ENCODE results near the gene NPAS1. TPM values are rescaled to one million over a fixed set of nuclear protein-coding genes. Genes with fewer than 3 reads are reported as not detected.

NPAS1 gene
- total and polyA plus RNA-seq, 9 donors = 0.31 to 7.1 (median 2.1) TPM

GRCh38 chr19:47020132-47020805, 632 bp downstream of the NPAS1 start:
- no peak for DNase-seq
- Histone ChIP-seq H3K4me3 (ENCODE audit: low read length) (peak overlapping the region; percentile 8), H3K36me3 (ENCODE audit: control insufficient read depth, insufficient read depth, low read length) (no peaks in the 10 kb centered on the region), H3K27ac (ENCODE audit: low read length) (no peak overlapping the region), H3K9me3 (replicated peaks; ENCODE audit: control insufficient read depth, low read depth, low read length) (no peaks in the 10 kb centered on the region), H3K27me3 (ENCODE audit: control insufficient read depth, insufficient read depth, low read length) (peaks cover 69% of the 10 kb centered on the region), H3K4me1 (ENCODE audit: control insufficient read depth, insufficient read depth, low read length) (peaks cover 23% of the 10 kb centered on the region)
- 1% methylated on average over 41 of the region's 62 CpGs for WGBS (ENCODE audit: insufficient coverage)

DNA sequence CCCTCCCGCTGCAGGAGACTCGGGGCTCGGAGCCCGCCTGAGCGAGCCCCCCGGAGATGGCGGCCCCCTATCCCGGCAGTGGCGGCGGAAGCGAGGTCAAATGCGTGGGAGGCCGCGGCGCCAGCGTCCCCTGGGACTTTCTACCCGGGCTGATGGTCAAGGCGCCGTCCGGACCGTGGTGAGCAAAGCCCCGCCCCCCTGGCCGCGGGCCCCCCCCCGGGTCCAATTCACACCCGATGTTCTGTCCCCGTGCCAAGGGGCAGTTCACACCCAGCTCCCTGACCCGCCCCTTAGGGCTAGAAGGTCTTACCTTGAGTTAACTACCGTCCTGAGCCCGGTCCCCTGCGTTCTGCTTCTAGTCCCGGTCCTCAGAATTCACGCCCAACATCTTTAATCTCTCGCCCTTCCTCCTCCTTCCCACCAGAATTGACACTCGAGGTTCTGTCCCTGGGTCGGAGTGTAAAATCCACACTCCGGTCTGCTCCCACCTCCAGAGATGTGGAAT, 1.4 kb downstream of the NPAS1 start:
- no peaks in the 10 kb centered on the region for H3K36me3 ChIP-seq (ENCODE audit: control insufficient read depth, insufficient read depth, low read length)
- DNase-seq = no peak
- peaks cover 75% of the 10 kb centered on the region for H3K27me3 ChIP-seq (ENCODE audit: control insufficient read depth, insufficient read depth, low read length)
- WGBS (ENCODE audit: insufficient coverage) = under 1% methylated on average over 36 of the region's 37 CpGs
- H3K4me3 ChIP-seq (ENCODE audit: low read length) = peak overlapping the region; percentile 25
- no peaks in the 10 kb centered on the region for H3K9me3 ChIP-seq (replicated peaks; ENCODE audit: control insufficient read depth, low read depth, low read length)
- H3K4me1 ChIP-seq (ENCODE audit: control insufficient read depth, insufficient read depth, low read length) = peaks cover 23% of the 10 kb centered on the region
- H3K27ac ChIP-seq (ENCODE audit: low read length) = no peak overlapping the region

DNA sequence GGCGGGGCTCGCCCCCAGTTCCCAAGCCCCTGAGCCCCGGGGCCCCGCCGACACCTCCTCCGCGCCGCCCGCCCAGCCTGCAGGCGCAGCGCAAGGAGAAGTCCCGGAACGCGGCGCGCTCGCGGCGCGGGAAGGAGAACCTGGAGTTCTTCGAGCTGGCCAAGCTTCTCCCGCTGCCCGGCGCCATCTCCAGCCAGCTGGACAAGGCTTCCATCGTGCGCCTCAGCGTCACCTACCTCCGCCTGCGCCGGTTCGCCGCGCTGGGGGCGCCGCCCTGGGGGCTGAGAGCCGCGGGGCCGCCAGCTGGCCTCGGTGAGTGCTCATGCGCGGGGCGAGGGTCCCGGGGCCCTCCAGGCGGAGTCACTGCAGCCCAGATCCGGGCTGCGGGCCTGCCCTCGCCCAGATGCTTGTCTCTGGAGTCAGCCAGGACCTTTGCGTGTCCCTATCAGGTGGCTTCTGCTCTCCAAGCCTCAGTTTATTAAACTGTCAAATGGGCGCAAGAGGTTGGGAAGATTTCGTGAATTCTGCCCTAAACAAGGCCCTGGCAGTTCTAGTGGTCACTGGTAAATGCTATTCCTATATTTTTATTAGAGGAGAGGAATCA, 2.0 kb downstream of the NPAS1 start:
- Histone ChIP-seq H3K4me1 (ENCODE audit: control insufficient read depth, insufficient read depth, low read length) (peaks cover 23% of the 10 kb centered on the region), H3K9me3 (replicated peaks; ENCODE audit: control insufficient read depth, low read depth, low read length) (no peaks in the 10 kb centered on the region), H3K4me3 (ENCODE audit: low read length) (no peak overlapping the region), H3K27ac (ENCODE audit: low read length) (no peak overlapping the region), H3K36me3 (ENCODE audit: control insufficient read depth, insufficient read depth, low read length) (no peaks in the 10 kb centered on the region), H3K27me3 (ENCODE audit: control insufficient read depth, insufficient read depth, low read length) (peaks cover 81% of the 10 kb centered on the region)
- under 1% methylated on average over 47 of the region's 50 CpGs for WGBS (ENCODE audit: insufficient coverage)
- no peak for DNase-seq

- WGBS (ENCODE audit: insufficient coverage) = 35% methylated on average over 6 of the region's 14 CpGs
Observed at GRCh38 chr19:47022140-47022536, 2.5 kb downstream of the NPAS1 start.

GRCh38 chr19:47022541-47023447, 3.2 kb downstream of the NPAS1 start:
- Histone ChIP-seq H3K4me3 (ENCODE audit: low read length) (no peak overlapping the region), H3K9me3 (replicated peaks; ENCODE audit: control insufficient read depth, low read depth, low read length) (no peaks in the 10 kb centered on the region), H3K36me3 (ENCODE audit: control insufficient read depth, insufficient read depth, low read length) (no peaks in the 10 kb centered on the region), H3K4me1 (ENCODE audit: control insufficient read depth, insufficient read depth, low read length) (peaks cover 23% of the 10 kb centered on the region), H3K27me3 (ENCODE audit: control insufficient read depth, insufficient read depth, low read length) (peaks cover 92% of the 10 kb centered on the region), H3K27ac (ENCODE audit: low read length) (no peak overlapping the region)
- 4% methylated on average over 19 of the region's 33 CpGs for WGBS (ENCODE audit: insufficient coverage)
- DNase-seq = no peak

More at GRCh38 chr19:47022140-47022536, 2.5 kb downstream of the NPAS1 start:
- H3K27ac ChIP-seq (ENCODE audit: low read length) = no peak overlapping the region
- H3K36me3 ChIP-seq (ENCODE audit: control insufficient read depth, insufficient read depth, low read length) = no peaks in the 10 kb centered on the region
- H3K9me3 ChIP-seq (replicated peaks; ENCODE audit: control insufficient read depth, low read depth, low read length) = no peaks in the 10 kb centered on the region
- no peak overlapping the region for H3K4me3 ChIP-seq (ENCODE audit: low read length)
- peaks cover 23% of the 10 kb centered on the region for H3K4me1 ChIP-seq (ENCODE audit: control insufficient read depth, insufficient read depth, low read length)
- DNase-seq = no peak
- peaks cover 86% of the 10 kb centered on the region for H3K27me3 ChIP-seq (ENCODE audit: control insufficient read depth, insufficient read depth, low read length)

DNA sequence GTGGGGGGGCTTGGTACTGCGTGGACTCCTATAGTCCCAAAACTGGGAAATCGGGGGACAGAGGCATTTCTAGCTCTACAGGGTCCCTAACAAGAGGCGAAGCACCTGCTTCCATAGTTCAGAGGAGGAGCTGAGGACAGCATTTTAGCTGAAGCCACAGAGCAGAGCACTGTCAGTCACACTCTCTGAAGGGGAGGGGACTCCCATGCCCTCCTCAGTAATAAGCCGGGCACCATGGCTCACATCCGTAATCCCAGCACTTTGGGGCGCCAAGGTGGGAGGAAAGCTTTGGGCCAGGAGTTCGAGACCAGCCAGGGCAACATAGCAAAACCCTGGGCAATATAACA, 3.8 kb downstream of the NPAS1 start:
- Histone ChIP-seq H3K36me3 (ENCODE audit: control insufficient read depth, insufficient read depth, low read length) (no peaks in the 10 kb centered on the region), H3K27me3 (ENCODE audit: control insufficient read depth, insufficient read depth, low read length) (peaks cover 95% of the 10 kb centered on the region), H3K4me1 (ENCODE audit: control insufficient read depth, insufficient read depth, low read length) (peaks cover 23% of the 10 kb centered on the region), H3K4me3 (ENCODE audit: low read length) (no peak overlapping the region), H3K9me3 (replicated peaks; ENCODE audit: control insufficient read depth, low read depth, low read length) (no peaks in the 10 kb centered on the region), H3K27ac (ENCODE audit: low read length) (no peak overlapping the region)
- no peak for DNase-seq
- WGBS (ENCODE audit: insufficient coverage) = 34% methylated on average over 5 of the region's 7 CpGs

DNA sequence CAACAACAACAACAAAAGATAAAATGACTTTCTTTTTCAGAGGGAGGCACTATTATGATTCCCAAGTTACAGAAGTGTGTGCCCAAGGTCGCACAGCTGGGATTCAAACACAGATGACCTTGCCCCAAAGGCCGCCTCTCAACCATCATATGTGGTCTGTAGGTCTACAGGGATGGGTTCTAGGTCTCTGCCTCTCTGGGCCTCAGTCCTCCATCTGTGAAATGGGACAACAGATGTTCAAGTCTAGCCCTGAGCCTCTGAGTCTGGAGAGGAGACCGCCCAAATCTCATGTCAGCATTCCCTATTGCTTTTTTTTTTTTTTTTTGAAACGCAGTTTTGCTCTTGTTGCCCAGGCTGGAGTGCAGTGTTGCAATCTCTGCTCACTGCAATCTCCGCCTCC, 4.9 kb downstream of the NPAS1 start:
- Histone ChIP-seq H3K9me3 (replicated peaks; ENCODE audit: control insufficient read depth, low read depth, low read length) (no peaks in the 10 kb centered on the region), H3K4me3 (ENCODE audit: low read length) (no peak overlapping the region), H3K27ac (ENCODE audit: low read length) (no peak overlapping the region), H3K27me3 (ENCODE audit: control insufficient read depth, insufficient read depth, low read length) (peaks cover 95% of the 10 kb centered on the region), H3K4me1 (ENCODE audit: control insufficient read depth, insufficient read depth, low read length) (peaks cover 21% of the 10 kb centered on the region), H3K36me3 (ENCODE audit: control insufficient read depth, insufficient read depth, low read length) (no peaks in the 10 kb centered on the region)
- DNase-seq = no peak
- 83% methylated on average over 2 of the region's 5 CpGs for WGBS (ENCODE audit: insufficient coverage)

GRCh38 chr19:47026156-47026555, 6.5 kb downstream of the NPAS1 start:
- Histone ChIP-seq H3K4me1 (ENCODE audit: control insufficient read depth, insufficient read depth, low read length) (peaks cover 9% of the 10 kb centered on the region), H3K9me3 (replicated peaks; ENCODE audit: control insufficient read depth, low read depth, low read length) (no peaks in the 10 kb centered on the region), H3K27me3 (ENCODE audit: control insufficient read depth, insufficient read depth, low read length) (peaks cover 91% of the 10 kb centered on the region), H3K4me3 (ENCODE audit: low read length) (no peak overlapping the region), H3K27ac (ENCODE audit: low read length) (no peak overlapping the region), H3K36me3 (ENCODE audit: control insufficient read depth, insufficient read depth, low read length) (no peaks in the 10 kb centered on the region)
- no peak for DNase-seq
- WGBS (ENCODE audit: insufficient coverage) = 78% methylated on average over 2 of the region's 2 CpGs

GRCh38 chr19:47026889-47027288, 7.3 kb downstream of the NPAS1 start:
- Histone ChIP-seq H3K27me3 (ENCODE audit: control insufficient read depth, insufficient read depth, low read length) (peaks cover 89% of the 10 kb centered on the region), H3K27ac (ENCODE audit: low read length) (no peak overlapping the region), H3K36me3 (ENCODE audit: control insufficient read depth, insufficient read depth, low read length) (no peaks in the 10 kb centered on the region), H3K4me3 (ENCODE audit: low read length) (no peak overlapping the region), H3K4me1 (ENCODE audit: control insufficient read depth, insufficient read depth, low read length) (peaks cover 5% of the 10 kb centered on the region), H3K9me3 (replicated peaks; ENCODE audit: control insufficient read depth, low read depth, low read length) (no peaks in the 10 kb centered on the region)
- no peak for DNase-seq
- 86% methylated on average over 5 of the region's 8 CpGs for WGBS (ENCODE audit: insufficient coverage)

GRCh38 chr19:47027586-47028088, 8.0 kb downstream of the NPAS1 start:
- 20% methylated on average over 4 of the region's 12 CpGs for WGBS (ENCODE audit: insufficient coverage)
- no peaks in the 10 kb centered on the region for H3K9me3 ChIP-seq (replicated peaks; ENCODE audit: control insufficient read depth, low read depth, low read length)
- H3K27me3 ChIP-seq (ENCODE audit: control insufficient read depth, insufficient read depth, low read length) = peaks cover 89% of the 10 kb centered on the region

More at GRCh38 chr19:47027586-47028088, 8.0 kb downstream of the NPAS1 start:
- peaks cover 5% of the 10 kb centered on the region for H3K4me1 ChIP-seq (ENCODE audit: control insufficient read depth, insufficient read depth, low read length)
- DNase-seq = no peak
- H3K36me3 ChIP-seq (ENCODE audit: control insufficient read depth, insufficient read depth, low read length) = no peaks in the 10 kb centered on the region
- no peak overlapping the region for H3K27ac ChIP-seq (ENCODE audit: low read length)
- H3K4me3 ChIP-seq (ENCODE audit: low read length) = no peak overlapping the region
